Measurements from ENCODE around the gene PCNX1. TPM values are rescaled to one million over a fixed set of nuclear protein-coding genes. Genes with fewer than 3 reads are reported as not detected.

PCNX1 gene
- polyA plus RNA-seq, 1 experiment = 54.2 TPM

GRCh38 chr14:70881549-70882177 lies 25.6 kb upstream of the PCNX1 start:
- DNase-seq (ENCODE audit: low read depth, low spot score) = no peak
- Histone ChIP-seq H3K9me3 (ENCODE audit: control insufficient read depth, insufficient read depth, low read length) (no peaks in the 10 kb centered on the region; the same call in 1 of the 2 replicates), H3K27me3 (ENCODE audit: control insufficient read depth, insufficient read depth, low read length) (no peaks in the 10 kb centered on the region), H3K27ac (ENCODE audit: low read depth, low read length) (no peak overlapping the region), H3K4me3 (ENCODE audit: low read depth, low read length) (no peak overlapping the region)
- ChIA-PET CTCF (interaction anchor here (0.6 to 7.1 kb wide), 3 partner anchors 24 to 64 kb away, joined by 3 to 44 read pairs (median 3); partner anchors contain the start of gene PCNX1), POLR2A (no interaction called here)
- TF ChIP-seq, protein P1, sequence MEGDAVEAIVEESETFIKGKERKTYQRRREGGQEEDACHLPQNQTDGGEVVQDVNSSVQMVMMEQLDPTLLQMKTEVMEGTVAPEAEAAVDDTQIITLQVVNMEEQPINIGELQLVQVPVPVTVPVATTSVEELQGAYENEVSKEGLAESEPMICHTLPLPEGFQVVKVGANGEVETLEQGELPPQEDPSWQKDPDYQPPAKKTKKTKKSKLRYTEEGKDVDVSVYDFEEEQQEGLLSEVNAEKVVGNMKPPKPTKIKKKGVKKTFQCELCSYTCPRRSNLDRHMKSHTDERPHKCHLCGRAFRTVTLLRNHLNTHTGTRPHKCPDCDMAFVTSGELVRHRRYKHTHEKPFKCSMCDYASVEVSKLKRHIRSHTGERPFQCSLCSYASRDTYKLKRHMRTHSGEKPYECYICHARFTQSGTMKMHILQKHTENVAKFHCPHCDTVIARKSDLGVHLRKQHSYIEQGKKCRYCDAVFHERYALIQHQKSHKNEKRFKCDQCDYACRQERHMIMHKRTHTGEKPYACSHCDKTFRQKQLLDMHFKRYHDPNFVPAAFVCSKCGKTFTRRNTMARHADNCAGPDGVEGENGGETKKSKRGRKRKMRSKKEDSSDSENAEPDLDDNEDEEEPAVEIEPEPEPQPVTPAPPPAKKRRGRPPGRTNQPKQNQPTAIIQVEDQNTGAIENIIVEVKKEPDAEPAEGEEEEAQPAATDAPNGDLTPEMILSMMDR (IDR thresholded peaks at IDR 0.05; ENCODE audit: low read depth, low read length) = no peak

DNA sequence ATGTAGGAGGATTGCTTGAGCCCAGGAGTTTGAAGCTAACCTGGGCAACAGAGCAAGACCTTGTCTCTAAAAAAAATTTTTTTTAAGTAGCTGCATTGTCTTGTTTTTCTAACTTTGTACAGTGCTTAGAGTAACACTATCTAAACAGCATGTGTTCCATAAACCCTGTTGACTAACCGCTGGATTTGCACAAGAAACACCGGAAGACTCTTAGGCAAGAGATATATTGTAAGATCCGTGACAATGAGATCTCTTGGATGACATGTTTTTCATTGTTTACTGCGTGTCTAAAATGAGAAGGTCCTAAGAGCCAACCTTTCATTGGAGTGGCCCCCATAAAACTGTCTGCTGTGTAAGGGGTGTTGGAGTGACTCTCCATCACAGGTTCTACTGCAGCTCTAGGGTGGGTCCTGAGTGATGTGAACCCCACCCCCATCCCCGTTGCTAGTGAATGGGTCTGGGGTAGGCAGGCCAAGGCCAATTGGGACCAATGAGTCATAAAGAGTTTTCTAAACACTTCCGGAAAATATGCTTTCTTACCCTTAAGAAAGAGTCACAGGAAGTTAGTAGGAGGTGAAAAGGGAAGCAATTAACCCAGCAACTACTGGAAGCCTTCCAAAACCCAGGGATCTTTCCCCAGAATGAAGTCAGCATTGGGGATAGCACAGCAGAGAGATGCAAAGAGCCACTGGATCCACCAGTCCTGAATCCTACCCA lies 24.3 kb upstream of the PCNX1 start:
- TF ChIP-seq, protein P1 (IDR thresholded peaks at IDR 0.05; ENCODE audit: low read depth, low read length) = no peak
- CTCF ChIA-PET = interaction anchor here (0.8 to 7.1 kb wide), 2 partner anchors 23 to 66 kb away, joined by 3 to 44 read pairs; partner anchors contain the start of gene PCNX1

GRCh38 chr14:70884595-70885342 lies 22.5 kb upstream of the PCNX1 start:
- POLR2A ChIA-PET = no interaction called here
- H3K27me3 ChIP-seq (ENCODE audit: control insufficient read depth, insufficient read depth, low read length) = no peaks in the 10 kb centered on the region
- no peak for DNase-seq (ENCODE audit: low read depth, low spot score)
- CTCF ChIA-PET = interaction anchor here (1.6 to 7.1 kb wide), 2 partner anchors 21 to 68 kb away, joined by 4 to 44 read pairs; partner anchors contain the start of gene PCNX1
- H3K27ac ChIP-seq (ENCODE audit: low read depth, low read length) = no peak overlapping the region
- no peaks in the 10 kb centered on the region for H3K9me3 ChIP-seq (ENCODE audit: control insufficient read depth, insufficient read depth, low read length)
- H3K4me3 ChIP-seq (ENCODE audit: low read depth, low read length) = no peak overlapping the region
- TF ChIP-seq, protein P1 (IDR thresholded peaks at IDR 0.05; ENCODE audit: low read depth, low read length) = no peak

More for the DNA sequence above, 24.3 kb upstream of the PCNX1 start:
- no peaks in the 10 kb centered on the region for H3K27me3 ChIP-seq (ENCODE audit: control insufficient read depth, insufficient read depth, low read length)
- no peaks in the 10 kb centered on the region; the same call in 1 of the 2 replicates for H3K9me3 ChIP-seq (ENCODE audit: control insufficient read depth, insufficient read depth, low read length)
- H3K4me3 ChIP-seq (ENCODE audit: low read depth, low read length) = no peak overlapping the region
- POLR2A ChIA-PET = no interaction called here
- DNase-seq (ENCODE audit: low read depth, low spot score) = no peak
- H3K27ac ChIP-seq (ENCODE audit: low read depth, low read length) = no peak overlapping the region

GRCh38 chr14:70885343-70886022 lies 21.8 kb upstream of the PCNX1 start:
- H3K9me3 ChIP-seq (ENCODE audit: control insufficient read depth, insufficient read depth, low read length) = no peaks in the 10 kb centered on the region
- POLR2A ChIA-PET = no interaction called here
- DNase-seq (ENCODE audit: low read depth, low spot score) = no peak
- TF ChIP-seq, protein P1 (IDR thresholded peaks at IDR 0.05; ENCODE audit: low read depth, low read length) = no peak
- CTCF ChIA-PET = interaction anchor here (1.0 to 7.1 kb wide), 3 partner anchors 21 to 68 kb away, joined by 3 to 44 read pairs (median 4); partner anchors contain the start of gene PCNX1
- H3K27ac ChIP-seq (ENCODE audit: low read depth, low read length) = no peak overlapping the region
- no peak overlapping the region for H3K4me3 ChIP-seq (ENCODE audit: low read depth, low read length)
- no peaks in the 10 kb centered on the region for H3K27me3 ChIP-seq (ENCODE audit: control insufficient read depth, insufficient read depth, low read length)
